Gastrocnemius medialis (tissue), 4 donors: ENCODE data around the gene UTY. TPM values are rescaled to one million over a fixed set of nuclear protein-coding genes. Genes with fewer than 3 reads are reported as not detected.

Experiments used
- ATAC-seq, 2 donors: fragments of 150-250 bp; one replicate each; pipeline ENCODE4 v1.9.1; 2016
- DNase-seq, 2 donors: peaks; one replicate each; pipeline ENCODE4 v3.0.0-alpha.2; 2019
- H3K27ac ChIP-seq, 4 donors: fragments of 200-600 bp; sonication (generic); 1 replicate in 1 of 4; 2 replicates in 3 of 4; pipeline ENCODE4 v1.5.1; 2016 to 2018; ENCODE audit warnings: mild to moderate bottlenecking in 2 of 4, moderate library complexity in 1 of 4
- H3K27me3 ChIP-seq, 3 donors: fragments of 200-600 bp; sonication (generic) in 2 of 3; 1 replicate in 1 of 3; 2 replicates in 2 of 3; pipeline versions ENCODE4 v1.5.1 to v1.6.0; 2016 to 2019; ENCODE audit warnings: mild to moderate bottlenecking in 1 of 3, moderate library complexity in 1 of 3
- H3K36me3 ChIP-seq, 2 donors: fragments of 200-600 bp; sonication (generic) in 1 of 2; one replicate each; pipeline ENCODE4 v1.5.1; 2017 to 2018
- H3K4me1 ChIP-seq, 2 donors: fragments of 200-600 bp; sonication (generic) in 1 of 2; one replicate each; pipeline ENCODE4 v1.5.1; 2016 to 2017; ENCODE audit warnings: mild to moderate bottlenecking in 2 of 2
- H3K4me3 ChIP-seq, 4 donors: fragments of 200-600 bp; sonication (generic) in 3 of 4; 1 replicate in 1 of 4; 2 replicates in 3 of 4; pipeline ENCODE4 v1.5.1; 2016 to 2019; ENCODE audit warnings: mild to moderate bottlenecking in 2 of 4
- H3K9me3 ChIP-seq, 3 donors: fragments of 200-600 bp; sonication (generic) in 2 of 3; 1 replicate in 1 of 3; 2 replicates in 2 of 3; pipeline ENCODE4 v1.5.1; 2016 to 2019
- POLR2A ChIP-seq, 2 donors: fragments of 450-650 bp; IDR thresholded peaks; one replicate each; pipeline ENCODE4 v1.6.1; 2017; ENCODE audit warnings: antibody characterized with exemption in 2 of 2, mild to moderate bottlenecking in 2 of 2, moderate library complexity in 2 of 2
- in situ Hi-C, 4 donors: fragments of 200-750 bp; cut with MboI; loops; one replicate each; pipeline versions ENCODE4 v1.15.0 to v1.8.0; 2017; ENCODE audit warnings: low sequenced_read_pairs in 4 of 4
- intact Hi-C: fragments of 100-400 bp; cut with DNase I; formaldehyde crosslinking; loops from one replicate; pipeline ENCODE4 v1.15.1; 2023; ENCODE audit warnings: low total_unique reads
- total RNA-seq, 4 donors: library from RNA; depleted of rRNA; stranded (reverse); fragments of >200 nt; gene quantifications; one replicate each; pipeline versions ENCODE4 v1.1.0 to v1.2.3, GENCODE V29; 2016
- TF ChIP-seq, protein P1 (sequence below), 5 experiments: fragments of 450-650 bp in 3 of 5; fragments of 200-600 bp in 2 of 5; sonication (generic) in 2 of 5; IDR thresholded peaks in 4 of 5; conservative IDR thresholded peaks in 1 of 5; 1 replicate in 4 of 5; 2 replicates in 1 of 5; pipeline ENCODE4 v1.5.1; 2016 to 2019; ENCODE audit warnings: antibody characterized with exemption in 5 of 5, mild to moderate bottlenecking in 3 of 5, moderate library complexity in 3 of 5

Gene UTY
- total RNA-seq, 4 donors from 2014 or later, result 17.2 to 39.4 TPM; not detected in 2

DNA sequence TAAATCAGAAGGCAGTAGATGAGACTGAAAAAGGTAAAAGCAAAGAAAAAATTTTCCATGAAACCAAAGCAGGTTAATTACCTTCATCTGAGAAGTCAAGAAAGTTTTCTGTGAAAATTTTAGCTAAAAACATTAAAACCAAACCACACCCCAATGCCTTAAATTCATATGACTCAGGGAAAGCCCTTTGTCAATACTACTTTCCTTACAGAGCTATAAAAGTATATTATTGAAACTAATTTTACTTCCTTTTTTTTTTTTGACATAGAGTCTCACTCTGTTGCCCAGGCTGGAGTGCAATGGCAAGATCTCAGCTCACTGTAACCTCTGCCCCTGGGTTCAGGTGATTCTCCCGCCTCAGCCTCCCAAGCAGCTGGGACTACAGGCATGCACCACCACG lies 117.2 kb downstream of the UTY start:
- no peak for TF ChIP-seq POLR2A (IDR thresholded peaks at IDR 0.05)
- TF ChIP-seq, protein P1, sequence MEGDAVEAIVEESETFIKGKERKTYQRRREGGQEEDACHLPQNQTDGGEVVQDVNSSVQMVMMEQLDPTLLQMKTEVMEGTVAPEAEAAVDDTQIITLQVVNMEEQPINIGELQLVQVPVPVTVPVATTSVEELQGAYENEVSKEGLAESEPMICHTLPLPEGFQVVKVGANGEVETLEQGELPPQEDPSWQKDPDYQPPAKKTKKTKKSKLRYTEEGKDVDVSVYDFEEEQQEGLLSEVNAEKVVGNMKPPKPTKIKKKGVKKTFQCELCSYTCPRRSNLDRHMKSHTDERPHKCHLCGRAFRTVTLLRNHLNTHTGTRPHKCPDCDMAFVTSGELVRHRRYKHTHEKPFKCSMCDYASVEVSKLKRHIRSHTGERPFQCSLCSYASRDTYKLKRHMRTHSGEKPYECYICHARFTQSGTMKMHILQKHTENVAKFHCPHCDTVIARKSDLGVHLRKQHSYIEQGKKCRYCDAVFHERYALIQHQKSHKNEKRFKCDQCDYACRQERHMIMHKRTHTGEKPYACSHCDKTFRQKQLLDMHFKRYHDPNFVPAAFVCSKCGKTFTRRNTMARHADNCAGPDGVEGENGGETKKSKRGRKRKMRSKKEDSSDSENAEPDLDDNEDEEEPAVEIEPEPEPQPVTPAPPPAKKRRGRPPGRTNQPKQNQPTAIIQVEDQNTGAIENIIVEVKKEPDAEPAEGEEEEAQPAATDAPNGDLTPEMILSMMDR (IDR thresholded peaks at IDR 0.05 in 4 of 5, conservative IDR thresholded peaks at IDR 0.05 in 1 of 5), result no peak
- no peak overlapping the region for H3K4me3 ChIP-seq
- no peaks in the 10 kb centered on the region for H3K27me3 ChIP-seq
- DNase-seq, result no peak
- peaks cover 0 to 3% of the 10 kb centered on the region in 2 donors for H3K4me1 ChIP-seq
- intact Hi-C loops (no loop called here), in situ Hi-C loops (no loop called here)
- peak overlapping the region in 1 of 4 donors; percentile 51 for H3K27ac ChIP-seq
- no peak for ATAC-seq
- no peaks in the 10 kb centered on the region for H3K9me3 ChIP-seq
- H3K36me3 ChIP-seq, result no peaks in the 10 kb centered on the region

DNA sequence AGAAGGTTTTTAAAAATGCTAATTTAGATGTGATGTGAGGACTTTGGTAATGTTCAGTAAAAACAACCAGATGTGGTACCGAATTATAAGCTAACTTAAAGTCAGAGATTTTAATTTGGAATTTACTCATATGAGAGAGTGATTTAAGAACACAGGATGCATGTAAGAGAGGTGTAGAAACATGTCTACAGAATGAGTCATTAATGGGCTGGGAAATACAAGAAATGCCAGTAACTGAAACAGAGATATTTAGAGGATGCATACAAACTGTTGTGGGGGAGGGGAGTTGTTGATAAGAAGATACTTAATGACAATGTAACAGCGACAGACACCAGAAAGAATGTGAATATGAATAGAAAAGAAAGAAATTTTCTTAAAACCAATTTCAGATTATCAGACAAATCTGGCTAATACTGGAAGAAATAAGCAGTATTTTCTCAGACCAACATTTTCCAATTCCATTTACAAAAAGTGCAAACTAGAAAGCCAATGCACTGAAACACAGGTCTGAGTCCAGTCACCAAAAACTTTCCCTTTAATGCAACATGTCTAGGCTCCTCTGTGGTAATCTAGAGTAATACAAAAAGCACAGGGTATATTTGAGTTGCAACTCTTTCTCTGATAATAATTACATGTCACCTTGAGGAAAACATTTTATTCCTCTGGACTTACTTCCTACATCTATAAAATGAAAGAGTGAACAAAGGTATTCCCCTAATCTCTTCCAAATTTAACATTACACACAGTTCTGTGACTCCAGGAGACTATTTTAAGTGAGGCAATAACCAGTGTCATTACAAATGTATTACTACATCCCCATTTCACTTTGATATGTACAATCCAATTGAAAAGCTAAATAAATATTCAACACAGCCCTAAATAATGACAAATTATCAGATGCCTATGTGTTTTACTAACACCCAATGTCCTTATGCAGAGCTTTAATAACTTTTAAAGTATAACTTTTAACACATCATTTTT lies 117.9 kb downstream of the UTY start:
- peaks cover 0 to 3% of the 10 kb centered on the region in 2 donors for H3K4me1 ChIP-seq
- TF ChIP-seq, protein P1 (IDR thresholded peaks at IDR 0.05 in 4 of 5, conservative IDR thresholded peaks at IDR 0.05 in 1 of 5), result no peak
- no peak for TF ChIP-seq POLR2A (IDR thresholded peaks at IDR 0.05)
- ATAC-seq, result no peak
- H3K36me3 ChIP-seq, result no peaks in the 10 kb centered on the region
- intact Hi-C loops, result no loop called here
- in situ Hi-C loops, result no loop called here
- no peaks in the 10 kb centered on the region for H3K27me3 ChIP-seq
- peak overlapping the region in 1 of 4 donors; percentile 51 for H3K27ac ChIP-seq
- H3K4me3 ChIP-seq, result no peak overlapping the region
- DNase-seq, result no peak
- H3K9me3 ChIP-seq, result no peaks in the 10 kb centered on the region

DNA sequence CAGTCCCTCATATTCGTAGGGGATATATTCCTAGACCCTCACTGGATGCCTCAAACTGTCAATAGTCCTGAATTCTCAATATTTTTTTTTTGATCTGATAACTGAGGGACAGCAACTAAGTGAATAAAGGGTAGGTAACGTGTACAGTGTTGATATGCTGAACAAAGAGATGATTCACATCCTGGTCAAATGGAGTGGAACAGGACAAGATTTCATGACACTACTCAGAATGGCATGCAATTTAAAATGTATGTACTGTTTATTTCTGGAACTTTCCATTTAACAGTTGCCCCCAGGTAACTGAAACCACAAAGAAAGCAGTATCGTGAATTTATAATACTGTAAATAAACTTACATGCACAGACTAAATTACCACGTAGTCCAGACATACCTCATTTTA lies 128.4 kb downstream of the UTY start:
- Histone ChIP-seq H3K27me3 (no peaks in the 10 kb centered on the region), H3K4me3 (no peak overlapping the region), H3K36me3 (no peaks in the 10 kb centered on the region), H3K4me1 (no peaks in the 10 kb centered on the region), H3K27ac (no peak overlapping the region), H3K9me3 (no peaks in the 10 kb centered on the region)
- in situ Hi-C loops (no loop called here), intact Hi-C loops (no loop called here)
- no peak for DNase-seq
- no peak for TF ChIP-seq POLR2A (IDR thresholded peaks at IDR 0.05)
- TF ChIP-seq, protein P1 (IDR thresholded peaks at IDR 0.05 in 4 of 5, conservative IDR thresholded peaks at IDR 0.05 in 1 of 5), result no peak
- ATAC-seq, result no peak

DNA sequence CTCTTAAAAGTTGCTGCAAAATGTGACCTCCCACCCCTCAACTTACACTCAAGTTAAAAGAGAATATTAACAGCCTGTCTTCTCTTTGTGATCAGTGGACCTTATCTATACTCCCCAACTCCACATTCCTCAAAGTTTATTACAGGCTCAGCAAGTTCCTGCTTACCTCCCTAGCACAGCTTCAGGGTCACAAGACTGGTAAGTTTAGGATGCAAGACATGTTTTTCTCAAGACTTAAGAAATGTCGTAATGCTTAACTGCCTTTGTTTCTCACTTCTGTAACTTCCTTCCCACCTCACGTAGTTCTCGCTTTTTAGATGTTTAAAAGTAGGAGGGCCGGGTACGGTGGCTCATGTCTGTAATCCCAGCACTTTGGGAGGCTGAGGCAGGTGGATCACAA lies 132.7 kb downstream of the UTY start:
- TF ChIP-seq POLR2A (IDR thresholded peaks at IDR 0.05), result no peak
- TF ChIP-seq, protein P1 (IDR thresholded peaks at IDR 0.05 in 4 of 5, conservative IDR thresholded peaks at IDR 0.05 in 1 of 5), result no peak
- H3K27me3 ChIP-seq, result no peaks in the 10 kb centered on the region
- DNase-seq (no peak), ATAC-seq (no peak)
- no peak overlapping the region for H3K27ac ChIP-seq
- H3K9me3 ChIP-seq, result no peaks in the 10 kb centered on the region
- H3K36me3 ChIP-seq, result no peaks in the 10 kb centered on the region
- no peaks in the 10 kb centered on the region for H3K4me1 ChIP-seq
- intact Hi-C loops, result no loop called here
- H3K4me3 ChIP-seq, result no peak overlapping the region
- in situ Hi-C loops, result no loop called here
